ENCODE measurements around the gene KRT10. TPM values are rescaled to one million over a fixed set of nuclear protein-coding genes. Genes with fewer than 3 reads are reported as not detected.

The KRT10 gene
- polyA plus RNA-seq, 4 donors, result 49.9 to 71.7 (median 53.5) TPM

Other genes with a start within 250 kb of the KRT10 start
- 100 to 1,000 TPM; 252 to 315 (median 279) TPM for gene SMARCE1, start 174.8 kb downstream of the KRT10 start, polyA plus RNA-seq (ENCODE audit: insufficient read length in 4 of 4)
- gene KRT222, start 157.4 kb downstream of the KRT10 start, polyA plus RNA-seq (ENCODE audit: insufficient read length in 4 of 4), result under 1 TPM in 3 of 4 donors, not detected in 1; 0.09 to 0.27 (median 0.21) TPM
- gene KRT24, start 118.9 kb downstream of the KRT10 start, polyA plus RNA-seq (ENCODE audit: insufficient read length in 4 of 4), result under 1 TPM in 1 of 4 donors, not detected in 3; 0.04 TPM
- under 1 TPM in 1 of 4 donors, not detected in 3; 0.04 TPM for gene KRT25, start 67.3 kb downstream of the KRT10 start, polyA plus RNA-seq (ENCODE audit: insufficient read length in 4 of 4)
- not detected for gene KRT26, start 50.4 kb downstream of the KRT10 start, polyA plus RNA-seq (ENCODE audit: insufficient read length in 4 of 4)
- gene KRT27, start 40.1 kb downstream of the KRT10 start, polyA plus RNA-seq (ENCODE audit: insufficient read length in 4 of 4), result under 1 TPM in 1 of 4 donors, not detected in 3; 0.05 TPM
- not detected for gene KRT28, start 22.7 kb downstream of the KRT10 start, polyA plus RNA-seq (ENCODE audit: insufficient read length in 4 of 4)
- gene KRT12, start 44.6 kb upstream of the KRT10 start, polyA plus RNA-seq (ENCODE audit: insufficient read length in 4 of 4), result under 1 TPM in 1 of 4 donors, not detected in 3; 0.12 TPM
- gene KRT20, start 62.6 kb upstream of the KRT10 start, polyA plus RNA-seq (ENCODE audit: insufficient read length in 4 of 4), result under 1 TPM in 3 of 4 donors, not detected in 1; 0.08 to 1.00 (median 0.77) TPM
- 1 to 10 TPM in 3 of 4 donors, under 1 TPM in 1; 0.66 to 2.4 (median 1.8) TPM for gene KRT23, start 115.0 kb upstream of the KRT10 start, polyA plus RNA-seq (ENCODE audit: insufficient read length in 4 of 4)
- not detected for gene KRT39, start 144.3 kb upstream of the KRT10 start, polyA plus RNA-seq (ENCODE audit: insufficient read length in 4 of 4)
- under 1 TPM in 1 of 4 donors, not detected in 3; 0.03 TPM for gene KRT40, start 161.7 kb upstream of the KRT10 start, polyA plus RNA-seq (ENCODE audit: insufficient read length in 4 of 4)
- gene KRTAP3-3, start 171.6 kb upstream of the KRT10 start, polyA plus RNA-seq (ENCODE audit: insufficient read length in 4 of 4), result not detected
- gene KRTAP3-2, start 177.3 kb upstream of the KRT10 start, polyA plus RNA-seq (ENCODE audit: insufficient read length in 4 of 4), result not detected
- not detected for gene KRTAP3-1, start 186.5 kb upstream of the KRT10 start, polyA plus RNA-seq (ENCODE audit: insufficient read length in 4 of 4)
- gene KRTAP1-5, start 204.6 kb upstream of the KRT10 start, polyA plus RNA-seq (ENCODE audit: insufficient read length in 4 of 4), result not detected
- not detected for gene KRTAP1-4, start 207.6 kb upstream of the KRT10 start, polyA plus RNA-seq (ENCODE audit: insufficient read length in 4 of 4)
- not detected for gene KRTAP1-3, start 212.3 kb upstream of the KRT10 start, polyA plus RNA-seq (ENCODE audit: insufficient read length in 4 of 4)
- not detected for gene KRTAP1-1, start 218.8 kb upstream of the KRT10 start, polyA plus RNA-seq (ENCODE audit: insufficient read length in 4 of 4)
- not detected for gene KRTAP2-1, start 224.7 kb upstream of the KRT10 start, polyA plus RNA-seq (ENCODE audit: insufficient read length in 4 of 4)
- gene KRTAP2-2, start 232.6 kb upstream of the KRT10 start, polyA plus RNA-seq (ENCODE audit: insufficient read length in 4 of 4), result not detected
- gene KRTAP2-3, start 237.5 kb upstream of the KRT10 start, polyA plus RNA-seq (ENCODE audit: insufficient read length in 4 of 4), result not detected
- gene KRTAP2-4, start 243.3 kb upstream of the KRT10 start, polyA plus RNA-seq (ENCODE audit: insufficient read length in 4 of 4), result not detected